HTERT RPE-1 (cell line): ENCODE measurements around the gene TRABD2B.

Experiments
- in situ Hi-C: fragments of 300-500 bp; cut with MboI; formaldehyde crosslinking; loops from 4 replicates; pipeline ENCODE4 v1.14.3; 2020; ENCODE audit warnings: low sequenced_read_pairs

The TRABD2B gene

DNA sequence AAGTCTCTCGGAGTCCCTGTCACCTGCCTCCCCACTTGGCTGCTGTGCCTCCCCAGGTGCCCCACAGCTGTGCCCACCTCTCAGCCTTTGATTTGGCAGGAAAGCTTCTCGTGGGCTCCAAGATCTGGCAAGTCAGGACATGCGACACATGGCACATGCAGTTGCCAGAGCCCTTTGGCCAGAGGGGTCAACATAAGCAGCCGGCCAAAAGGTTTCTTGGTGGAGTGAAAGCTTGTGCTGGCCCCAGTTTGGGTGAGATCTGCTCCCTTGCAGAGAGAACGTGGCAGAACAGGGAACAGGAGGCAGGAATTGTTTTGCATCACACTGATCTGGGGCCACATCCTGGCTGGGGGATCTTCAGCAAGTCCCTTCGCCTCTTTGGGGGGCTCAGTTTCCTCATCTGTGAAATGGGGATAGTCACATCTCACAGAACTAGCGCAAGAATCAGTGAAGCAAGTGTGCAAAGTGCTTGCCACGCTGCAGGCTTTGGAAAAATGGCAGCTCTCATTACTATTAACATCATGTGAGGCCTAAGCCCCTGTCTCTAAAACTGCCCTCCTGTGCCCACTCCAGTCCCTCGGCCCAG is 232.6 kb downstream of the TRABD2B start:
- in situ Hi-C loops, result no loop called here

DNA sequence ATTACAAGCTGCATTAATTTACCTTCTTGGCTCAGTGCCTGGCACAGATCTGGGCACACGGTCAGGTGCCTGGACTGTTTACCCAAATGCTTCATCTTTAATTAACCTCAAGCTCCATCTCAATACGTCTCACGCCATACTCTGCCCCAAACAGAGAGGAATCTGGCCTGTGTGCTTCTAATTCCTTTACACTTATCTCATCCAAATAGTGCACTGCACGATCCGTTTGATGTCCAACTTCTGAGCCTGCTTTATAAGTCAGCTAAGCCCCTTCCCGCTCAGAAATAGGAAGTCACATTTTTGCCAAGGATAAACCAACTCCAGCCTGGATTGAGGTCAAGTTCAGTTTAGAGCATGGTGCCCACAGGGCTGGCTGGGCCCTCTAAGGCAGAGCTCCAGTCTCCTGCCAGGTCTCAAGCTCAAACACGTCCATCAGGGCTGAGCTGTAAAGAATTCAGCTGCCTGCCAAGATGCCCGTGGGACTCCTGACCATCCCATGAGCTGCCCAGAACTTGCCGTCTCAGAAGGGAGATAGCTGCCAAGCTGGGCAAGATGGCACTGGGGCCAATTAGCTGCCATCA is 233.5 kb downstream of the TRABD2B start:
- in situ Hi-C loops, result no loop called here

DNA sequence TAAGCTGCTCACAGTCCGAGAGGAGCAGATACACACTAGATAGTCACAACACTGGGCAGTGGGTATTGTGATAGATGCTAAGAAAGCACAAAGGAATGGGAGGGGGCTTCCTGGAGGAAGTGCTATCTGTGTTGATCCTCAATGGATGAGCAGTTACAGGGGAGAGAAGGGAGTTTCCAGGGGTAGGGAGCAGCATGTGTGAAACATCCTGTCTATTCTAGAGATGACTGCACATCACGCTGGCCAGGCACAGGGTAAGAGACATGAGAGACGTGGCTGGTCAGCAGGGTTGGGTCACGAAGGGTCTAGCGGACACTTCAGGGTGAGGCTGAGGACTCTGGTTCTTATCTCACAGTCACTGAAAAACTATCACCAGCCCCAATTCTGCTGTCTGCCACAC is 235.2 kb downstream of the TRABD2B start:
- in situ Hi-C loops, result no loop called here

DNA sequence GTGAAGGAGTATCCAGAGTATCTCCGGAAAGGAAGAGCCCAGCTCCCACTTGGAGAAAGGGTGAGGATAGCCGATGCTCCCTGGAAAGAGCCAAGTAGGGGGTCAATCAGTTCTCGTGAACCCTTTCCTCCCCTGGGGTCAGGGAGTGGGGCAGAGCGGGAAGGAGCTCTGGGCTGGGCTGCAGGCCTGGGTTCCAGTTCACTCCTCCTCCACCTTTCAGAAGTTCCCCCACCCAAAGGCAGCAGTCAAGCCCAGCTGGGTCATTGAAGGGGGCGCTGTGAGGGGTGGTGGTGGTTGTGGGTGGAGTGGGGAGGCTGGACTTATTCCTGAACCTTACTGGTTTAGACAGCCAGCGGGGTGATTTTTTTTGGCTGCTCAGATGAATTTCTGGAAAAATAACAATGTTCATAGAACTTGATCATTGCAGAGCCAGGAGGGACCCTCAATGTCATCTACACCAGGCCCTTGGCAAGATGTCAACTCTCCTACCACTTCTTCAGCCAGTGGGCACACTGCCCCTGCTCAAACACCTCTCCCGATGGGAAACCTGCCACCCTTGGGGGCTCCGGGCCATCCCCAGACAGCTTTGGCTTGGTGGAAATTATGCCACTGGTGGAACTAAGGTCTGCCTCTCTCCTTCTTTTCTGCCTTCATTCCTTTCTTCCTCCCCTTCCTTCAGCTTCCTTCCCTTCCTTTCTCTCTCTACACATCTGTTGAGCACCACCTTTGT is 235.8 kb downstream of the TRABD2B start:
- in situ Hi-C loops, result no loop called here

DNA sequence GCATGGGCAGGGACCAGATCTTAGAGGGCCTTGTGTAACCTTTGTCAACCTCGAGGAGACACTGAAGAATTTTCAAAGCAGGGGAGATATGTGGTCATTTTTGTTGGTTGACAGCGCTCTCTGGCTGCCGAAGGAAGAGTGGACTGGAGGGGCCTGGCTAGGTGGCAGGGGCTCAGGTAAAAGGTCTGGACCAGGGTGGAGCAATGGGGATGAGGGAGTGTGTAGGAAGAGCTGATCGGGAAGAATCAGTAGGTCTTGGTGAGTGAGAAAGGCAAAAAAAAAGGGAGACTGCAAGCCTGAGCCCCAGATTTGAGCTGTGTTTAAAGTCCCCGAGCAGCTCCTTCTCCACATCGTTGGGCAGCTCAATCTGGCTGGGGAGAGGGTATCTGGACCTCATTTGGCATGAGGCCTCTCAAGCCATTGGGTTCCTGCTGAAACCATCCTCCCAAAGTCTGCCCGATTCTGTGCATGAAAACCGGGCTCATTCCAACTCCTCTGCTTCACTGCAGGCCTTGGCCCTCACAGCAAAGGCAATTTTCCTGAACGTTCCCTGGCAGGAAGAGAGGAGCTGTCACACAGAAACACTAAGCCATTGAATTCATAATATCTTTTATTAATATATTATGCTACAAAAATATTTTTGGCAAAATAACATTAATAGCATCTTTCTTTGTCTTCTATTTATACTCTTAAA is 237.1 kb downstream of the TRABD2B start:
- in situ Hi-C loops, result no loop called here

DNA sequence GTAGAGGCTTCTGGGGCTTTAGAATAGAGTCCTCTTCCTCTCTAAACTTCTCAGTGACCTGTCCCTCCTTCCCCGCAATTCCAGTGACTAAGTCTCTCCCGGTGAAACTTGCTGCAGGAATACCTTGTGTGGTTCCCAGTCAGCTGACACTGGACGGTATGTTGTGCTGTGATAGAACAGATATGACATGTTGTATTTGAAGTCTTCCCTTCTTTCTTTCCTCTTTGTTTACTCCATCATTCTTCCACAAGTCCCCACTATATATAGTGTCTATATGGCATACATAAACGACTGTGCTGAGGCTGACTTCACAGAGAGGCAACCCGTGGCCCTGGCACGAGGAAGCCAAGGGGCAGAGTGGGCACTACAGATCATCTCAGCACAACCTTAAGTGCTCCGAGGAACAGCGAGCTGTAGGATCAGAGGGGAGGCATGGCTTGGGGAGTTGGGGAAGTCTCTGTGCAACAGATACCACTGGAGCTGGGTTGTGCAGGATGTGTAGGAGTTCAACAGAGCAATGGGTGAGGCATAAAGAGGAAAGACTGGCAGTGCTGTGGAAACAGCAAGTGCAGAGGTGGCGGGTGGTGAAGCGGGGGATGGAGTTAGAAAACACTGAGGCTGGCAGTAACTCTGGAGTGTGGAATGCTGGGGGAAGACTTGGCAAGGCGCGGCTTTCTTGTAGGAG is 237.8 kb downstream of the TRABD2B start:
- in situ Hi-C loops, result no loop called here

DNA sequence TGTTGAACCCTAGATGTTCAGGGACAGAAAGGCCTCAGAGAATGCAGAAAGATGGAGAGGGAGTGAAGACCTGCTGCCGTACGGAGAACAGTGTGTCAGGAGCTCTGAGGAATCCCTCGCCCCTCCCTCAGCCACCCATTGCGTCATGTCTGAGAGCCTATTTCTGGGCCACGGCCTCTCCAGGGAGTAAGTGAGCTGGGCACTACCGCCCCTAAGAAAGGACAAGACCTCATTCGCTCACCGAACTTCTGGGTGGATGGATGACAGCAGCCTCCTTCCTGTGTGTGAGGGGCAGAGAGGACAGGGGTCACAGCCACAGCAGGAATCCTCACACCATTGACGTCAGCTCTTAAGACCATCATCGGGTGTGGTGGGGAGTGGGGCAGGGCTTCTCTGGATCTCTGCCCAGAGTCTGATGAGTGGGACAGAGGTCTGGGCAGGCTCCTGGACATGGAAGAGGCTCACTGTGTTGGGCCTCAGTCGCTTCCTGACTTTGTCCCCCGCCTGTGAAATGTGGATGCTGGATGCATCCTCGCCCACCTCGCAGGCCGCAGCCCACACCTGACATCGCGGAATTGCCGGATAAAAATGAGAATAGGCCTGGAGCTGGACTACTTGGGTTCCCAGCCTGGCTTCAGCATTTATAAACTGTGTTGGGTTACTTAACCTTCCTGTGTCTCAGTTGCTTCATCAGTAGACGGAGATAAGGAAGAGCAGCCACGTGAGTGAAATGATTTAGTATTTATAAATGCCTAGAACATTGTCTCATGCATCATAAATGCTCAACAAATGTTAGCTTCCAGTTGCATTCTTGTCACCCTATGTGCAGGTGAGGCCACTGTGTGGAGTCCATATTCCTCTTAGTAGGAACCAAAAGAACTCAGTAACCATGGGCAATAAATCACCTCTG is 238.6 kb downstream of the TRABD2B start:
- in situ Hi-C loops, result no loop called here

DNA sequence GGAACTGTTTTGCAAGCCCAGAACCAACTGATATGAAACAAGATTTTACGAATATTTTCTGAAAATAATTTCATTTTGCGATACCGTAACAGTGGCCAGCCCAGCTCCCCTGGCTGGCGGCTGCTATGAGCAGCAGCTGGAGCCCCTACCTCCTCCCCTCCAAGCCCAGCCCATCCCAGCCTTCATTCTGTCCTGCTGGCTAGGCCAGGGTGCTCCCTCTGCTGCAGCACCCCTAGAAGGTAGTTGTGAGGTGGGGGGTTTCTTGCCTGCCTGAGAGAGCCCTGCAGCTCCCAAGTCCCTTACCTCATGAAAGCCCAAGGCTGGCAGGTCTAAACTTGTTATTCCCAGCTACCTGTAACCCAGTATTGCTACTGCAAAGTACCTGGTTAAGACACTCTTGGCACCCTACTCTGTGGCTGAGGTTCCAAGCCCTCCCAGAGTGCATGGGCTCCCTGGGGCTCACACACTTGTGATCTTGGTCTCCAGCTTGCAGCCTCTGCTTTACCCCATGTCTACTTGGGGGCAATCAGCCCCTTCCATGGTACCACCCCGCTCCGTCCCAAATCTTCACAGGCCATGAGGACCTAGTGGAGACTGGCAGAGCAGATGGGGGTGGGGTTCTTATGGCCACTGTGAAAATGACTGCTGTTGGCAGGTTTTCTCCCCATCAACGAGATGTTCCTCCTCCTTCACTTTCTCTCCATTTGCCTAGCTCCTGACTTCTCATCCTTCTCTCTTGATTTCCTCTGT is 239.8 kb downstream of the TRABD2B start:
- in situ Hi-C loops, result no loop called here

DNA sequence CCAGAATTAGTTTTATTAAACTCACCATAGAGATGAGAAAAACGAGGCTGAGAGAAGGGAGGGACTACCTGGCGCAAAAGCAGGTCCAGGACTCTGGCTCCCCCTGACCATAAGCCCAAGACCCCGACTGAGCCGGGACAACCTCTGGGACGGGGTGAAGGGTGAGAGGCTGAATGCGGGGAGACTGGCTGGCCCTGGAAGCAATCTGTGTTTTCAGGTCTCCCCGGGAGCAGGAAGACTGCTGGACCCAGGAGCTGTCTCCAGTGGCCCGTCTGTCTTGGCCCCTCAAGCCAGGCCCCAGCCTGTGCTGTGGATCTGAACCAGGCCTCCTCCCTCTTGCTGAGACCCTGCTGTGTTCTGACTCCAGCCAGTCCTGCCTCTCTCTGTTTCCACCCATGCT is 240.8 kb downstream of the TRABD2B start:
- in situ Hi-C loops, result no loop called here

DNA sequence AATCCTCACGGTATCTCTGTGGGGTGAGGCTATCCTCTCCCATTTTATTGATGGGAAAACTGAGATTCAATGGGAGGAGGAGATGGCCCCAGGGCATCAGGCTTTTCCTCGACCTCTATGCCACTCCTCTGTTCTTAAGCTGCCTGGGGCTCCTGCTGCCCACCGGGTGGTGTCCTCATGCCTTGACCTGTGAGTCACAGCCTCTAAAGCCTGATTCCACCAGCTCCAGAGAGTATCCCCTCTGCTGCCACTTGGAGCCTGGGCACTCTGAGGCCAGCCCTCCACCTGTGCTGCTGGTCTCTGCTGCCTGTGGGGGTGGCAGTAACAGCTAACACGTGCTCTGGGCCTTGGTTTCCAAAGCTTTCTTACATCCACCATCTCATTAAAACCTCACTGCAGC is 241.2 kb downstream of the TRABD2B start:
- in situ Hi-C loops, result no loop called here

DNA sequence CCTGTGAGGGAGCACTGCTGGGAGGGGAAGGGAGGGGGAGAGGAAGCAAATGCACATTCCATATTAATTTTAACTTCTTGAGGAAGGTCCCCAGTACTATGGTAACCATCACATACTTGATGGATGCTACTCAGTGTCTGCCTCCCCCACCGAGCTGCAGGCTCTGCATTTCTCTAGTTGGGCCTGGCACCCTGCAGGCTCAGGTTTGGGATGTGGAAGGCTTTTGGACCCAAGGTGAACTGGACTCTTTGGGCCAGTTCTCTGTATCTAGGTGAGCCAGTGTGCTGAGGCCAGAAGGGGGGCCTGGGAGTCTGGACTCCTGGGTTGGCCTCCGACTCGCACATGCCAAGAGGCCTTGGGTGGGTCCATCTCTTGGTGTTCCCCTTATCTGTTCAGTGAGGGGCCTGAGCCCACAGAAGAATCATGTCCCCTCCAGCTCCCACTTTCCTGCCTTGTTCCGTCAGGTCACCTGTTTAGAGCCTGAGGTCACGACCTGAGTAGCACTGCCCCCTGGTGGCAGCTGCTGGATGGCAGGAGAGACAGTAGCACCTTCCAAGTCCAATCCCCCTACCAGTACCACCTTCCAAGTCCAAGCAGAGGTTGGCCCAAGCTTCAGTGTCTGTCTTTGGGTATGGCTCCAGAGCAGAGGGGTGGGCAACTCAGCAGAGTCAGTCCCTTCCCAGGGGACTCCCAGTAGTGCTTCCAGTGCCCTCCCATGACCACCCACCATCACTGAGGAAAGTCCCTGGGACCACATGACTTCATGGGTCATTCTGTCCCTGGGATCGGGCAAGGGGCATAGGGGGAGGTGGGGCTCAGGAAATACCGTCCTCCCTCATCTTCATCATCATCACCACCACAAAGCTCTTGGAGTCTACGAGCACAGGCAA is 241.8 kb downstream of the TRABD2B start:
- in situ Hi-C loops, result no loop called here

DNA sequence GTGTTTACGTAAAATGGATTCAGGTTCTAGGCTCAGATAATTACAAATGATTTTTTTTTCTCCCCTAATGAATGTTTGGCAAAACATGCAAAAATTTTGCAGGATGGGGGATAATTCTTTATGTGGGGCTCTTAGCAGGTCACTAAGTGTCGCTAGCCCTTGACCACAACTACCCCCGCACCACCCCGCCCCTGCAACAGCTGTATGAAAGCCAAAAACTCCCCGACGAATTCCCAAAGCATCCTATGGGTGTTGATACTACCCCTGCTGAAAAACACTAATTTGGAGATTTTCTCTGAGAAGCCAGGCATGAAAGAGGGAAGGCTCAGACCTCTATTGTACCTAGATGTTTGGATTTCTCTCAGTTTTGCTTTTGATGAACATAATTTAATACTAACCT is 243.0 kb downstream of the TRABD2B start:
- in situ Hi-C loops, result no loop called here

DNA sequence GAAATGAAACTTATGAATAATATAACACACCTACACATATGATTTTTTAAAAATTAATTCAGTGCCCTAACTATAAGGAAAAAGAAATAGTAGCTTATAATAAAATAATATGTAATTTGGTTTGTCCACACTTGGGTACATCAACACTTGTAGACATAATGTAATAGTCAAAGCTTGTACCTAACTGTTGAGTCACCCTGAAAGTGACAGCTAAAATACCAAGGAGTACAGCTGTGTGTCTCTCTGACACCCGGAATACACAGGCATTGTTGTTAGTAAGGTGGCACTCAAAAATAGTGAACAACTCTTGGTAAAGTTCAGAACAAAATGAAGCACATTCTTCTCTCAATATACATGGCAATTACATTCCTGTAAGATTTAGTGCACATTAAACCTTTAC is 243.4 kb downstream of the TRABD2B start:
- in situ Hi-C loops, result no loop called here

DNA sequence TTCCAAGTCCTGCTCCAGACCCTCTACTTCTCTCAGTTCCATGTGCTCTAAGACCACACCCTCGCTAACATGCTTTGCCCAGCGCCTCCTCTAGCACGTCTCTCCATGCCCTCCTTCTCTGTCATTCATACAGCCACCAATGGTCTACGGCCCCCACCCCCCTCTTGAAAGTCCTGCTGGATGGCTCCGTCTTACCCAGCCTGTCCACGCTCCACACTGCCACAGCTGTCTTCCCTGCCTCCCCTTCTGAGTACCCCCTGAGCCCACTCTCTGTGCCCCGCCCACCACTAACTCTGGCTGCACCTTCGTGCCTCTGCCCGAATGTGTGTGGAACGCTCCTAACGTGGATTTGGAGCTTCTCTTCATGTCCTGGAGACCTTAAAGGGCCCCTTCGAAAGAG is 244.6 kb downstream of the TRABD2B start:
- in situ Hi-C loops, result no loop called here

DNA sequence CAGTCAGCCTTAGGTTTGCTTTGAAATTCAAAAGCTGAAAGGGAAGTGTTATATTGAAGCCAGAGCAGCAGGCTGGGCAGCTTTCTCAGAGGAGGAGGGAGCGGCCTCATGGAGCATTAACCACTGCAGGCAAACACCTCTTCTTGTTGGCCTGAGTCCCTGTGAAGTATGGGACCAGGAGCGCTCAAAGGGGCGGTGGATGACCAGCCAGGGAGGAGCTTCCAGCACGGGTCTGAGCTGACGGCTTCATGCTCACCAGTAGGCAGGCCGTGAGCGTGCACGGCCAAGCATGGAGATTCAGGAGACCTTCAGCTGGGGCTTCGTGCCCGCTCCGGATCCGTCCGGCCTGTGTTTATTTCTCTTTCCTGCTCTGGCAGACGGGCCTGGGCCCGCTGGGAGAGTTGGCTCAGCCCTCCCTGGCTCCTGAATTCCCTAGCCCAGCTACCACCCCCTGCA is 245.2 kb downstream of the TRABD2B start:
- in situ Hi-C loops, result no loop called here

DNA sequence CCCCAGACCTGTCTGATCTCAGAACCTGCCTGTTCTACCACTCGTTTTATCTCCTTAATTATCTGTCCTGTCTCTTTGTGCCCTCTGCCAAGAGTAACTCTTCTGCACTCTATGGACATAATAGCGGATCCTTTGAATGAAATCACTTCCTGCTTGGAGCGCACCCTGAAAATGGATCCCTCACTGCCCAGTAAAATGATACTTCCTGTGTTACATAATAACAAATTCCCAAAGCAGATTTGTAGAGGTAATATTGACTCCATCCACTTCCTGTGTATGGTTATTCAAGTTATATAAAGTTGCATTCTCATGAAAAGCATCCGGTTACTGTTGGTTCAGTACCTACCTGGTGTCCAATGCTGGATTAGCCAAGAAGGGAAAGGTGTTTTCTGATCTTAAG is 246.0 kb downstream of the TRABD2B start:
- in situ Hi-C loops, result no loop called here

DNA sequence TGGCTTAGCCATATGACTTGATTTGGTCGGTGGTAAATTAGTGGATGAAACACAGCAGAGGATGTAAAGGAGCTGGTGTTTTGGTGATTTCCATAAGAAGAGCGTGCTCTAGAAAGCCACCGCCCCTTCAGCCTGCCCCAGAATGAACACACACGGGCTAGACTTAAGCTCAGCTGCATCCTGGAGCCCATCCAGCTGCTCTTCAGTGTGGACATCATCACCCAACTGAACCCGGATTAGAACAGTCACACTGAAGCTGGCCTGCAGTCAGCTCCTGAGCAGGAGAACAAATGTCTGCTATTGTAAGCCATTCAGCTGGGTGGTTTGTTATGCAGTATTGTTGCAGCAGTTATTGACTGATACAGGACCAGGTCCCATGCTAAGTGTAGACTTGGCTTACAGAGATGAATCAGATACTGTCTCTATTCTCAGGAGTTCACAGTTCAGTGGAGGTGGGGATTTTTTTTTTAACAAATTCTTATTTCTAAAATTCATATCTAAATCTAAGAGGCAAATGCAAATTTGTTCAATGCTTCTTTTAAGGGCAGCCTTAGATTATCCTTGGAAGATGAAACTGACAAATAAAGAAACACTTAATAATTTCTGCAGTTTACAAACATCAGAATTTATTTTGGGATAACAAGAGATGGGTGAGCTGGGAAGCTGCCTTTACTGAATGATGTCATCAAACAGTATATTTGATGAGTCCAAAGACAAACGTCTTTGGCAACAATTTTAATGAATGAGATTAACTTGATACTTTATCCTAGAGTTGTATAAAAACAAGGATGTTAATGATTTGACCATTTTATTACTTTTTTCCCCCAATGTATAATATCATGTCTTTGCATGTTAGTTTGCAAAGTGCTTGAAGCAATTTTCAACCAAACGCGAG is 251.2 kb downstream of the TRABD2B start:
- in situ Hi-C loops, result no loop called here
